Kidney epithelial cell (primary cell): ENCODE data around the gene CHRD. TPM values are rescaled to one million over a fixed set of nuclear protein-coding genes. Genes with fewer than 3 reads are reported as not detected.

Experiments used
- DNase-seq: peaks from one replicate; pipeline ENCODE4 v3.0.0-alpha.2; 2010; ENCODE audit warnings: low read depth
- H3K27me3 ChIP-seq: 2 replicates; pipeline ENCODE4 v1.6.0; 2011; ENCODE audit warnings: low read length; ENCODE audit not compliant: control insufficient read depth, insufficient read depth
- H3K36me3 ChIP-seq: 2 replicates; pipeline ENCODE4 v1.5.1; 2011; ENCODE audit warnings: low read length; ENCODE audit not compliant: control insufficient read depth, insufficient read depth
- H3K4me3 ChIP-seq: 2 replicates; pipeline ENCODE4 v1.5.1; 2011; ENCODE audit warnings: low read depth, mild to moderate bottlenecking, control low read depth, low read length
- CTCF ChIP-seq: IDR thresholded peaks from 2 replicates; pipeline ENCODE4 v1.5.1; 2011; ENCODE audit warnings: mild to moderate bottlenecking, moderate library complexity, low read length, control low read depth, inconsistent platforms; ENCODE audit not compliant: insufficient read depth, poor library complexity, severe bottlenecking
- total RNA-seq: library from RNA; depleted of rRNA; stranded (reverse); fragments of >200 nt; gene quantifications from 2 replicates; pipeline ENCODE4 v1.2.3, GENCODE V29; 2015

The CHRD gene
- total RNA-seq = under 0.01 and 1.0 TPM in 2 replicates

GRCh38 chr3:184379358-184380184 lies at the start of gene CHRD:
CHRD (plus strand) TSS chr3:184380054; CDS start chr3:184380319, 265 bp downstream.
- peaks cover 71% of the 10 kb centered on the region for H3K27me3 ChIP-seq
- DNase-seq = no peak
- H3K36me3 ChIP-seq = no peaks in the 10 kb centered on the region
- H3K4me3 ChIP-seq = peak within 1 kb of the TSS; percentile 19
- TF ChIP-seq CTCF = no peak

GRCh38 chr3:184332370-184333090 lies 47.3 kb upstream of the CHRD start:
- DNase-seq = peak; percentile 90
- H3K4me3 ChIP-seq = no peak overlapping the region
- H3K36me3 ChIP-seq = peaks cover 14% of the 10 kb centered on the region
- no peaks in the 10 kb centered on the region for H3K27me3 ChIP-seq
- no peak for TF ChIP-seq CTCF

GRCh38 chr3:184333190-184333589 lies 46.7 kb upstream of the CHRD start:
- no peak for DNase-seq
- Histone ChIP-seq H3K4me3 (no peak overlapping the region), H3K27me3 (no peaks in the 10 kb centered on the region), H3K36me3 (peaks cover 12% of the 10 kb centered on the region)
- TF ChIP-seq CTCF = no peak

GRCh38 chr3:184333700-184334099 lies 46.2 kb upstream of the CHRD start:
- Histone ChIP-seq H3K36me3 (peaks cover 11% of the 10 kb centered on the region), H3K4me3 (no peak overlapping the region), H3K27me3 (no peaks in the 10 kb centered on the region)
- DNase-seq = no peak
- no peak for TF ChIP-seq CTCF

- no peak for TF ChIP-seq CTCF
- no peak overlapping the region for H3K4me3 ChIP-seq
- DNase-seq = peak; percentile 70
- H3K27me3 ChIP-seq = no peaks in the 10 kb centered on the region
- peaks cover 11% of the 10 kb centered on the region for H3K36me3 ChIP-seq
Observed at GRCh38 chr3:184334470-184335158, 45.2 kb upstream of the CHRD start.
